GM12878 (cell line): ENCODE measurements around the gene AIF1L. TPM values are rescaled to one million over a fixed set of nuclear protein-coding genes. Genes with fewer than 3 reads are reported as not detected.

Source experiments
- ATAC-seq: fragments of 200-7000 bp; cut with Tn5 transposase; 3 replicates; pipeline ENCODE4 v1.9.1; 2020; ENCODE audit warnings: mild to moderate bottlenecking, moderate library complexity
- BruUV-seq: library from RNA; stranded (reverse); fragments of 400-500 nt; replicated peaks from 2 replicates; lab custom pipeline; 2021; lab: Mats Ljungman, UMichigan
- CTCF ChIA-PET: fragments of 300-600 bp; sonication (Branson Sonifier 250); formaldehyde crosslinking; extraction: SDS; loops from one replicate; lab custom pipeline; 2021; ENCODE audit warnings: inconsistent platforms; lab: Yijun Ruan, JAX
- POLR2A ChIA-PET: fragments of 350-600 bp; formaldehyde crosslinking; extraction: SDS; loops from one replicate; lab custom pipeline; 2021; ENCODE audit warnings: inconsistent platforms; lab: Charles Lee
- RAD21 ChIA-PET: fragments of 300-600 bp; sonication (Branson Sonifier 250); formaldehyde crosslinking; loops from one replicate; lab custom pipeline; 2023; ENCODE audit warnings: antibody characterized with exemption; ENCODE audit not compliant: unreplicated experiment; lab: Charles Lee
- SMC1A ChIA-PET: fragments of 300-600 bp; sonication (Branson Sonifier 250); formaldehyde crosslinking; loops from one replicate; lab custom pipeline; 2023; ENCODE audit not compliant: unreplicated experiment, uncharacterized antibody; lab: Charles Lee
- DNase-seq: peaks from one replicate; pipeline ENCODE4 v3.0.0-alpha.2; 2011; ENCODE audit warnings: low read depth, low spot score
- FAIRE-seq: peaks from 3 replicates; lab custom pipeline; 2011; peaks lifted over from hg19 to GRCh38; lab: Jason Lieb, UNC
- H2AFZ ChIP-seq: 2 replicates; pipeline ENCODE4 v1.6.0; 2011; ENCODE audit warnings: low read depth, low read length, control low read depth; ENCODE audit not compliant: control insufficient read depth
- H3K27ac ChIP-seq: 2 replicates; pipeline ENCODE4 v1.5.1; 2011; ENCODE audit warnings: control low read depth; ENCODE audit not compliant: control insufficient read depth, insufficient read depth
- H3K27me3 ChIP-seq, 2 experiments: replicated peaks in 1 of 2; 2 replicates each; pipeline versions ENCODE4 v1.6.0 to v1.6.1; 2011; ENCODE audit warnings: low read length in 1 of 2; ENCODE audit not compliant: control insufficient read depth in 2 of 2, insufficient read depth in 2 of 2
- H3K36me3 ChIP-seq, 2 experiments: 2 replicates each; pipeline ENCODE4 v1.5.1; 2011; ENCODE audit warnings: low read length in 1 of 2; ENCODE audit not compliant: control insufficient read depth in 2 of 2, insufficient read depth in 2 of 2
- H3K4me1 ChIP-seq: 2 replicates; pipeline ENCODE4 v1.6.1; 2011; ENCODE audit warnings: mild to moderate bottlenecking, low read length, moderate library complexity, mixed read lengths; ENCODE audit not compliant: control insufficient read depth, insufficient read depth
- H3K4me2 ChIP-seq: 2 replicates; pipeline ENCODE4 v1.6.0; 2011; ENCODE audit warnings: control low read depth; ENCODE audit not compliant: control insufficient read depth, insufficient read depth
- H3K4me3 ChIP-seq: fragments of 200-600 bp; sonication (generic); 2 replicates; pipeline ENCODE4 v1.5.1; 2016
- H3K79me2 ChIP-seq: 2 replicates; pipeline ENCODE4 v1.6.0; 2011; ENCODE audit warnings: low read length; ENCODE audit not compliant: control insufficient read depth, insufficient read depth
- H3K9ac ChIP-seq: 2 replicates; pipeline ENCODE4 v1.8.0; 2011; ENCODE audit warnings: low read length, control low read depth, mixed read lengths; ENCODE audit not compliant: control insufficient read depth, insufficient read depth
- H3K9me3 ChIP-seq: replicated peaks from 3 replicates; pipeline ENCODE4 v1.5.1; 2011; ENCODE audit warnings: mild to moderate bottlenecking, low read length; ENCODE audit not compliant: control insufficient read depth, insufficient read depth
- H4K20me1 ChIP-seq: 2 replicates; pipeline ENCODE4 v1.6.0; 2011; ENCODE audit not compliant: control insufficient read depth, insufficient read depth
- EED ChIP-seq: sonication (generic); IDR thresholded peaks from 2 replicates; pipeline ENCODE4 v1.6.1; 2016; ENCODE audit warnings: antibody characterized with exemption, low read depth
- ETV6 ChIP-seq, 2 experiments: fragments of 450-650 bp in 1 of 2; IDR thresholded peaks in 1 of 2; conservative IDR thresholded peaks in 1 of 2; 2 replicates each; pipeline ENCODE4 v1.6.1; 2014; ENCODE audit warnings: antibody characterized with exemption in 1 of 2, borderline replicate concordance in 1 of 2, low read depth in 1 of 2, mild to moderate bottlenecking in 1 of 2, moderate library complexity in 1 of 2
- GABPA ChIP-seq: IDR thresholded peaks from 2 replicates; pipeline ENCODE4 v1.6.1; 2014; ENCODE audit warnings: antibody characterized with exemption, low read depth, mild to moderate bottlenecking, inconsistent platforms
- JUNB ChIP-seq: IDR thresholded peaks from 2 replicates; pipeline ENCODE4 v1.6.1; 2016; ENCODE audit warnings: antibody characterized with exemption, mild to moderate bottlenecking
- MTA3 ChIP-seq: IDR thresholded peaks from 2 replicates; pipeline ENCODE4 v1.6.1; 2012; ENCODE audit warnings: low read length, inconsistent platforms, borderline replicate concordance
- PAX5 ChIP-seq: IDR thresholded peaks from 2 replicates; pipeline ENCODE4 v1.6.1; 2011; ENCODE audit warnings: low read depth, low read length, borderline replicate concordance
- SIN3A ChIP-seq: IDR thresholded peaks from 2 replicates; pipeline ENCODE4 v1.6.1; 2012; ENCODE audit warnings: low read depth, low read length, improper control_type of control experiment
- SUZ12 ChIP-seq: fragments of 200-600 bp; sonication (generic); IDR thresholded peaks from one replicate; pipeline ENCODE4 v1.6.1; 2018; ENCODE audit warnings: antibody characterized with exemption, mild to moderate bottlenecking; ENCODE audit not compliant: unreplicated experiment
- ZNF384 ChIP-seq: IDR thresholded peaks from 2 replicates; pipeline ENCODE4 v1.6.1; 2012; ENCODE audit warnings: low read depth, mild to moderate bottlenecking, low read length, improper control_type of control experiment, borderline replicate concordance
- WGBS: methylation state at CpG from one replicate; pipeline ENCODE4 v1.1.6; 2016; ENCODE audit warnings: low lambda C conversion rate; ENCODE audit not compliant: insufficient replicate concordance, insufficient coverage; ENCODE audit errors: missing lambda C conversion rate; 5-methylcytosine and 5-hydroxymethylcytosine counted together
- in situ Hi-C: fragments of 300-500 bp; cut with MboI; formaldehyde crosslinking; loops from 9 replicates; pipeline ENCODE4 v1.14.3; 2018; ENCODE audit warnings: mixed read lengths
- intact Hi-C: fragments of 100-400 bp; cut with micrococcal nuclease; formaldehyde crosslinking; loops from one replicate; pipeline ENCODE4 v1.14.2; 2022; ENCODE audit not compliant: unreplicated experiment
- polyA plus RNA-seq, 11 experiments: library from polyadenylated mRNA; depleted of rRNA in 4 of 11; unstranded in 6 of 11; stranded (reverse) in 5 of 11; fragments of >200 nt; fragmentation: Nextera tagmentation in 4 of 11; fragmentation: Illumina TruSeq in 1 of 11; extraction: Ambion mirVana in 4 of 11; extraction: Trizol in 1 of 11; gene quantifications; 1 replicate in 1 of 11; 2 replicates in 10 of 11; pipeline versions ENCODE4 v1.2.1 to v1.2.3, GENCODE V29; 2011 to 2016; ENCODE audit warnings: inconsistent platforms in 2 of 11, missing spikeins in 2 of 11, low read depth in 1 of 11
- total RNA-seq, 4 experiments: library from RNA; depleted of rRNA in 3 of 4; stranded (reverse); fragments of >200 nt in 3 of 4; fragmentation: Illumina TruSeq in 1 of 4; extraction: Trizol in 1 of 4; gene quantifications; 2 replicates each; pipeline versions ENCODE4 v1.2.1 to v1.2.3, GENCODE V29; 2013 to 2021
- TF ChIP-seq, protein P1 (sequence below): IDR thresholded peaks from 2 replicates; pipeline ENCODE4 v1.6.1; 2011; ENCODE audit warnings: borderline replicate concordance, low read depth, mild to moderate bottlenecking, moderate library complexity, mixed read lengths, low read length; ENCODE audit not compliant: insufficient read depth; ENCODE audit errors: extremely low read length
- TF ChIP-seq, protein P2 (sequence below): fragments of 450-650 bp; IDR thresholded peaks from 2 replicates; pipeline ENCODE4 v1.6.1; 2016; ENCODE audit warnings: mild to moderate bottlenecking, moderate library complexity, borderline replicate concordance
- TF ChIP-seq, protein P3 (sequence below): fragments of 150-350 bp; IDR thresholded peaks from 2 replicates; pipeline ENCODE4 v1.6.1; 2016; ENCODE audit warnings: low read depth, low read length

Gene AIF1L
- total and polyA plus RNA-seq, 10 of the 15 experiments (the other 5 are each of a cell fraction or from before 2014, with no cell fraction given), result 0.07 to 0.15 (median 0.08) TPM; not detected in 7

DNA sequence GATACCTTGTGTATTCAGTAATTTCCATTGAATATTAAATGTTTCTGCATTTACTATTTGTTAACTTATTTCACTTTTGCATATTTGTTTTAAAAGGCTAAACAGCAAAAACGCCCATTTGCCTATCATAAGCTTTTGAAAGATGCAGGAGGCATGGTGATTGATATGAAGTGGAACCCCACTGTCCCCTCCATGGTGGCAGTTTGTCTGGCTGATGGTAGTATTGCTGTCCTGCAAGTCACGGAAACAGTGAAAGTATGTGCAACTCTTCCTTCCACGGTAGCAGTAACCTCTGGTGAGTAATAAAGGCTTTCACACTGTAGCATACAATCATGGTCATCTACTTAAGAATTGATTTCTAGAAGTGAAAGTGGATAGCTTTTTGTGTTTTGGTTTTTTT lies 32.9 kb downstream of the AIF1L start (continued):
- TF ChIP-seq, protein P1, sequence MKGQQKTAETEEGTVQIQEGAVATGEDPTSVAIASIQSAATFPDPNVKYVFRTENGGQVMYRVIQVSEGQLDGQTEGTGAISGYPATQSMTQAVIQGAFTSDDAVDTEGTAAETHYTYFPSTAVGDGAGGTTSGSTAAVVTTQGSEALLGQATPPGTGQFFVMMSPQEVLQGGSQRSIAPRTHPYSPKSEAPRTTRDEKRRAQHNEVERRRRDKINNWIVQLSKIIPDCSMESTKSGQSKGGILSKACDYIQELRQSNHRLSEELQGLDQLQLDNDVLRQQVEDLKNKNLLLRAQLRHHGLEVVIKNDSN, result no peak
- TF ChIP-seq SIN3A (no peak), GABPA (no peak), SUZ12 (no peak)
- TF ChIP-seq, protein P2, sequence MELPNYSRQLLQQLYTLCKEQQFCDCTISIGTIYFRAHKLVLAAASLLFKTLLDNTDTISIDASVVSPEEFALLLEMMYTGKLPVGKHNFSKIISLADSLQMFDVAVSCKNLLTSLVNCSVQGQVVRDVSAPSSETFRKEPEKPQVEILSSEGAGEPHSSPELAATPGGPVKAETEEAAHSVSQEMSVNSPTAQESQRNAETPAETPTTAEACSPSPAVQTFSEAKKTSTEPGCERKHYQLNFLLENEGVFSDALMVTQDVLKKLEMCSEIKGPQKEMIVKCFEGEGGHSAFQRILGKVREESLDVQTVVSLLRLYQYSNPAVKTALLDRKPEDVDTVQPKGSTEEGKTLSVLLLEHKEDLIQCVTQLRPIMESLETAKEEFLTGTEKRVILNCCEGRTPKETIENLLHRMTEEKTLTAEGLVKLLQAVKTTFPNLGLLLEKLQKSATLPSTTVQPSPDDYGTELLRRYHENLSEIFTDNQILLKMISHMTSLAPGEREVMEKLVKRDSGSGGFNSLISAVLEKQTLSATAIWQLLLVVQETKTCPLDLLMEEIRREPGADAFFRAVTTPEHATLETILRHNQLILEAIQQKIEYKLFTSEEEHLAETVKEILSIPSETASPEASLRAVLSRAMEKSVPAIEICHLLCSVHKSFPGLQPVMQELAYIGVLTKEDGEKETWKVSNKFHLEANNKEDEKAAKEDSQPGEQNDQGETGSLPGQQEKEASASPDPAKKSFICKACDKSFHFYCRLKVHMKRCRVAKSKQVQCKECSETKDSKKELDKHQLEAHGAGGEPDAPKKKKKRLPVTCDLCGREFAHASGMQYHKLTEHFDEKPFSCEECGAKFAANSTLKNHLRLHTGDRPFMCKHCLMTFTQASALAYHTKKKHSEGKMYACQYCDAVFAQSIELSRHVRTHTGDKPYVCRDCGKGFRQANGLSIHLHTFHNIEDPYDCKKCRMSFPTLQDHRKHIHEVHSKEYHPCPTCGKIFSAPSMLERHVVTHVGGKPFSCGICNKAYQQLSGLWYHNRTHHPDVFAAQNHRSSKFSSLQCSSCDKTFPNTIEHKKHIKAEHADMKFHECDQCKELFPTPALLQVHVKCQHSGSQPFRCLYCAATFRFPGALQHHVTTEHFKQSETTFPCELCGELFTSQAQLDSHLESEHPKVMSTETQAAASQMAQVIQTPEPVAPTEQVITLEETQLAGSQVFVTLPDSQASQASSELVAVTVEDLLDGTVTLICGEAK, result no peak

DNA sequence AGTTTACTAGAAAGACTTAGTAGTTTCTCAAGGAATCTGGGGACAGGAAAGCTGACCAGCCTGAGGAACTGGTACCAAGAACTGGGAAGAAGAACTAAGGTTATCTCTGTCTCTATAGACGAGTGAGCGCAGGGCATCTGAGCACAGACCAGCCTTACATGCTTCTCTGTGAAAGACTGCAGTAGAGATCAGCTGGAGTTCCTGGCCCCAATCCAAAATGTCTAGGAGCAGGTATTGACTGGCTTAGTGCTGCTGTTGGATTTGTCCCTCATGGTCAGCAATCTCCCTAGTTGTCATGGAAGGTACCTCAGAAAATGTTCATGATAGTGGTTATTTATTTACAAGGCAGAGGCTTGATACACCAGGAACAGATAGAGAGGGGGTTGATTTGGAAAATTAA lies 42.3 kb downstream of the AIF1L start:
- intact Hi-C loops, result no loop called here
- no peak for DNase-seq
- 94% methylated on average over 2 of the region's 2 CpGs for WGBS
- ChIA-PET CTCF (interaction anchor here (1.8 kb wide), 1 partner anchor 39 kb away, joined by 3 read pairs; no protein-coding TSS in a partner anchor), SMC1A (interaction anchor here (0.8 kb wide), 1 partner anchor 7 kb away, joined by 3 read pairs; no protein-coding TSS in a partner anchor), RAD21 (interaction anchor here (0.6 kb wide), 1 partner anchor 29 kb away, joined by 3 read pairs; no protein-coding TSS in a partner anchor), POLR2A (no interaction called here)
- no peak overlapping the region for H3K4me2 ChIP-seq
- H3K9me3 ChIP-seq, result no peaks in the 10 kb centered on the region
- H4K20me1 ChIP-seq, result no peaks in the 10 kb centered on the region
- H3K27me3 ChIP-seq, result no peaks in the 10 kb centered on the region
- no peak overlapping the region for H2AFZ ChIP-seq
- no peak overlapping the region for H3K27ac ChIP-seq
- H3K36me3 ChIP-seq, result peaks cover 16 to 22% of the 10 kb centered on the region in 2 experiments
- no peak overlapping the region for H3K4me3 ChIP-seq
- no peaks in the 10 kb centered on the region for H3K79me2 ChIP-seq
- in situ Hi-C loops, result no loop called here
- BruUV-seq, result no TSS peak
- no peak overlapping the region for H3K9ac ChIP-seq
- FAIRE-seq, result no peak
- no peak for ATAC-seq
- H3K4me1 ChIP-seq, result no peaks in the 10 kb centered on the region
- TF ChIP-seq JUNB, result no peak
- TF ChIP-seq, protein P3, sequence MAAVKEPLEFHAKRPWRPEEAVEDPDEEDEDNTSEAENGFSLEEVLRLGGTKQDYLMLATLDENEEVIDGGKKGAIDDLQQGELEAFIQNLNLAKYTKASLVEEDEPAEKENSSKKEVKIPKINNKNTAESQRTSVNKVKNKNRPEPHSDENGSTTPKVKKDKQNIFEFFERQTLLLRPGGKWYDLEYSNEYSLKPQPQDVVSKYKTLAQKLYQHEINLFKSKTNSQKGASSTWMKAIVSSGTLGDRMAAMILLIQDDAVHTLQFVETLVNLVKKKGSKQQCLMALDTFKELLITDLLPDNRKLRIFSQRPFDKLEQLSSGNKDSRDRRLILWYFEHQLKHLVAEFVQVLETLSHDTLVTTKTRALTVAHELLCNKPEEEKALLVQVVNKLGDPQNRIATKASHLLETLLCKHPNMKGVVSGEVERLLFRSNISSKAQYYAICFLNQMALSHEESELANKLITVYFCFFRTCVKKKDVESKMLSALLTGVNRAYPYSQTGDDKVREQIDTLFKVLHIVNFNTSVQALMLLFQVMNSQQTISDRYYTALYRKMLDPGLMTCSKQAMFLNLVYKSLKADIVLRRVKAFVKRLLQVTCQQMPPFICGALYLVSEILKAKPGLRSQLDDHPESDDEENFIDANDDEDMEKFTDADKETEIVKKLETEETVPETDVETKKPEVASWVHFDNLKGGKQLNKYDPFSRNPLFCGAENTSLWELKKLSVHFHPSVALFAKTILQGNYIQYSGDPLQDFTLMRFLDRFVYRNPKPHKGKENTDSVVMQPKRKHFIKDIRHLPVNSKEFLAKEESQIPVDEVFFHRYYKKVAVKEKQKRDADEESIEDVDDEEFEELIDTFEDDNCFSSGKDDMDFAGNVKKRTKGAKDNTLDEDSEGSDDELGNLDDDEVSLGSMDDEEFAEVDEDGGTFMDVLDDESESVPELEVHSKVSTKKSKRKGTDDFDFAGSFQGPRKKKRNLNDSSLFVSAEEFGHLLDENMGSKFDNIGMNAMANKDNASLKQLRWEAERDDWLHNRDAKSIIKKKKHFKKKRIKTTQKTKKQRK, result no peak
- TF ChIP-seq ZNF384, result no peak
- TF ChIP-seq EED, result no peak
- no peak for TF ChIP-seq ETV6 (conservative IDR thresholded peaks at IDR 0.05 in 1 of 2, IDR thresholded peaks at IDR 0.05 in 1 of 2; ENCODE audit: borderline replicate concordance in 1 of 2, low read depth in 1 of 2)
- no peak for TF ChIP-seq MTA3
- TF ChIP-seq PAX5, result no peak
